ENCODE results near the gene HOXB4.

Gene HOXB4

DNA sequence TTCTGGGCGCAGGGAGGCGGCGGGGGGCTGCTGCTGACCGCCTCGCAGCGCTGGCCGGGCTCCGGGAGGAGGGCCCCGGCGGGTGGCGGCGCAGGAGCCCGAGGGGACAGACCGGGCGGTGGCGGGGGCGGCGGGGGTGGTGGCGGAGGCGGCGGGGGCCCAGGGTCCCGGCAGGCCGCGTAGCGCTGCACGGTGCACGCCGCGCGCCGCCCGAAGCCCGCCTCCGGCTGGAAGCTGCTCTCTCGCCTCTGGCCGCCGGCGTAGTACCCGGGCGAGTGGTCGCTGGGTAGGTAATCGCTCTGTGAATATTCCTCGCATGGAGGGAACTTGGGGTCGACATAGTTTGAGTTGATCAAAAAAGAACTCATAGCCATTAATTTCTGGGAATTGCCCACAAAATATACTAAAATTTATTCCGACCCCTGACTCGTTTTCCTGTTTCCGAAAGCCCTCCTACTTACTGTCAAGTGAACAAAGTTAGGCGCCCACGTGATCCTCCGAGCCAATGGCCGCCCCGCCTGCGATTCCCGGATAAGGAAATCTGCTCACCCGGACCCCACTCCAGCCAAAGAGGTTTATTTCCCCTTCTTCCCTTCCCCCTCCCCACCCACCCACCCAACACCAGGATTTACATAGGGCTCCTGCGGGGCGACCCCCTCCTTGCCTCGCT lies at the start of gene HOXB4:
Gene HOXB4, minus strand, starts transcription at position 405 of the 670 bp plus-strand sequence. Its CDS starts 31 bp downstream, at position 374.
- DNase-seq (ENCODE audit: low read depth) = no peak
- H3K4me3 ChIP-seq (ENCODE audit: low read depth, low read length) = no peak within 1 kb of the TSS
- no peak for TF ChIP-seq MYC (IDR thresholded peaks at IDR 0.05; ENCODE audit: low read depth, low read length)
- TF ChIP-seq, protein P1, sequence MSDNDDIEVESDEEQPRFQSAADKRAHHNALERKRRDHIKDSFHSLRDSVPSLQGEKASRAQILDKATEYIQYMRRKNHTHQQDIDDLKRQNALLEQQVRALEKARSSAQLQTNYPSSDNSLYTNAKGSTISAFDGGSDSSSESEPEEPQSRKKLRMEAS (IDR thresholded peaks at IDR 0.05; ENCODE audit: low read depth, low read length) = no peak
- TF ChIP-seq POLR2A (IDR thresholded peaks at IDR 0.05; ENCODE audit: extremely low read depth, insufficient read length) = no peak
- TF ChIP-seq CTCF (IDR thresholded peaks at IDR 0.05; ENCODE audit: low read depth, low read length) = no peak

- no peak for DNase-seq (ENCODE audit: low read depth)
- H3K4me3 ChIP-seq (ENCODE audit: low read depth, low read length) = no peak overlapping the region
- TF ChIP-seq POLR2A (IDR thresholded peaks at IDR 0.05; ENCODE audit: extremely low read depth, insufficient read length) = no peak
- TF ChIP-seq CTCF (IDR thresholded peaks at IDR 0.05; ENCODE audit: low read depth, low read length) = no peak
- TF ChIP-seq, protein P1 (IDR thresholded peaks at IDR 0.05; ENCODE audit: low read depth, low read length) = no peak
- no peak for TF ChIP-seq MYC (IDR thresholded peaks at IDR 0.05; ENCODE audit: low read depth, low read length)
Measured at GRCh38 chr17:48627118-48627597, 49.0 kb upstream of the HOXB4 start.

DNA sequence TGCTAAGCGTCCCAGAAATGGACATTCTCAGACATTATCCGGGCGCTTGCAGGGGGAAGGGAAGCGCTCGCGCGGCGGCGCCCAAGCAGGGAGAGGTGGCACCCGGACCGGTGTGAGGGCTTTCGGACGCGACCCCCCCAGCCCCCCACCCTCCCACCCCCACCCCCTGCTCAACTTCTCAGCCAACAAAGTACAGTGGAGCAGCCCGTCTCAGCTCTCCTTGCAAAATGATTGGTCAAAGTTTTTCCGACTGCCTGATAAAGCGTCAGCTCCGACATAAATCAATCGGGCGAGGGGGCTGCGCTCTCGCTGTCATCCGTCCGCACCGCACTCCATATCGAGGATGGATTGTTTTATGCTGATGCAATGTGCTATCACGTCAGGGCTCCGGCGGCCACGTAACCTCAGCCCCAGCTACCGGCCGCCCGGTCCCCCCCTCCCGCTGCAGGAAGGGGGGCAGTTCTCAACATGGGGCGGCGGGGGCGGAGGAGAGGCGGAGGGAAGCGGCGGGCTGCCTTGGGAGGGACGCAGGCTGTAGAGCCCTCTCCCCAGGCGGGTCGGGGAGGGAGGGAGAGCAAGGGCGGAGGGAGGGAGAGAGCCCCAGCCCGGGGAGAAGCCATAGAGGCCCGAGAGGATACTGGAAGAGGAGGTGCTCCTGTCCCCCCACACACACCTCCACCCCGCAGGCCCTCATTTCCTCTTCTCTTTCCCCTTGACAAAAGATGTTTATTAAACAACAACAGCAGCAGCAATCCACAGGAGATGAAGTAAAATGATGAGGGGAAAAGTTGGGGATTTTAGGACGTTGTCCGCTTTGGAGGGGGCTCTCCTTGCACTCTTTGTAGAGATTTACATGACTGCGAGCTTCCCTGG lies 48.3 kb upstream of the HOXB4 start, which contains the start of gene HOXB9:
Gene HOXB9, minus strand, starts transcription at position 114 of the 873 bp plus-strand sequence. Its CDS starts 89 bp downstream, at position 25.
- TF ChIP-seq MYC (IDR thresholded peaks at IDR 0.05; ENCODE audit: low read depth, low read length) (peak; percentile 82; the same call in 1 of the 2 replicates), POLR2A (IDR thresholded peaks at IDR 0.05; ENCODE audit: extremely low read depth, insufficient read length) (peak; percentile 41), CTCF (IDR thresholded peaks at IDR 0.05; ENCODE audit: low read depth, low read length) (no peak)
- TF ChIP-seq, protein P1 (IDR thresholded peaks at IDR 0.05; ENCODE audit: low read depth, low read length) = peak; percentile 66
- H3K4me3 ChIP-seq (ENCODE audit: low read depth, low read length) = peak within 1 kb of the TSS; percentile 46

GRCh38 chr17:48625495-48626244 lies 47.5 kb upstream of the HOXB4 start:
- TF ChIP-seq MYC (IDR thresholded peaks at IDR 0.05; ENCODE audit: low read depth, low read length) = peak; percentile 73; the same call in 1 of the 2 replicates
- no peak for TF ChIP-seq CTCF (IDR thresholded peaks at IDR 0.05; ENCODE audit: low read depth, low read length)
- TF ChIP-seq POLR2A (IDR thresholded peaks at IDR 0.05; ENCODE audit: extremely low read depth, insufficient read length) = peak; percentile 20
- TF ChIP-seq, protein P1 (IDR thresholded peaks at IDR 0.05; ENCODE audit: low read depth, low read length) = peak; percentile 69
- peak; percentile 53 for DNase-seq (ENCODE audit: low read depth)
- peak overlapping the region; percentile 46 for H3K4me3 ChIP-seq (ENCODE audit: low read depth, low read length)

More for the DNA sequence above, 48.3 kb upstream of the HOXB4 start, which contains the start of gene HOXB9:
- DNase-seq (ENCODE audit: low read depth) = peak; percentile 45
